Body of pancreas (tissue), 4 donors: ENCODE results near the gene ARHGAP26. TPM values are rescaled to one million over a fixed set of nuclear protein-coding genes. Genes with fewer than 3 reads are reported as not detected.

Experiments used
- ATAC-seq: fragments of 150-250 bp; one replicate; pipeline ENCODE4 v1.9.1; 2016
- DNase-seq, 4 donors: peaks; one replicate each; pipeline ENCODE4 v3.0.0-alpha.2; 2019
- H3K27ac ChIP-seq, 4 donors: fragments of 200-600 bp; sonication (generic); 1 replicate in 3 of 4; 2 replicates in 1 of 4; pipeline versions ENCODE4 v1.5.1 to v1.6.1; 2016 to 2019; ENCODE audit warnings: mild to moderate bottlenecking in 1 of 4, mixed read lengths in 1 of 4, moderate library complexity in 1 of 4
- H3K27me3 ChIP-seq, 2 donors: fragments of 200-600 bp; sonication (generic); one replicate each; pipeline ENCODE4 v1.6.0; 2016; ENCODE audit warnings: mild to moderate bottlenecking in 1 of 2
- H3K36me3 ChIP-seq, 2 donors: fragments of 200-600 bp; sonication (generic); replicated peaks in 1 of 2; 2 replicates each; pipeline ENCODE4 v1.5.1; 2016; ENCODE audit warnings: low read depth in 2 of 2; ENCODE audit not compliant: insufficient read depth in 1 of 2
- H3K4me1 ChIP-seq: fragments of 200-600 bp; sonication (generic); one replicate; pipeline ENCODE4 v1.6.0; 2016
- H3K4me3 ChIP-seq, 2 donors: fragments of 200-600 bp; sonication (generic); 1 replicate in 1 of 2; 2 replicates in 1 of 2; pipeline ENCODE4 v1.5.1; 2016 to 2019
- H3K9me3 ChIP-seq, 3 donors: fragments of 200-600 bp; sonication (generic); 1 replicate in 2 of 3; 2 replicates in 1 of 3; pipeline ENCODE4 v1.5.1; 2016
- POLR2A ChIP-seq, 3 donors: fragments of 450-650 bp; IDR thresholded peaks; one replicate each; pipeline ENCODE4 v1.6.1; 2016; ENCODE audit warnings: antibody characterized with exemption in 3 of 3, mild to moderate bottlenecking in 2 of 3
- whole genome bisulfite sequencing, 2 donors: methylation state at CpG; one replicate each; pipeline ENCODE4 v1.1.5; 2017; 5-methylcytosine and 5-hydroxymethylcytosine counted together
- intact Hi-C: fragments of 100-400 bp; cut with DNase I; formaldehyde crosslinking; loops from one replicate; pipeline ENCODE4 v1.15.1; 2023
- total RNA-seq, 2 donors: library from RNA; depleted of rRNA; stranded (reverse); fragments of >200 nt; gene quantifications; one replicate each; pipeline ENCODE4 v1.1.0, GENCODE V29; 2016
- TF ChIP-seq, protein P1 (sequence below), 7 experiments: fragments of 450-650 bp in 4 of 7; fragments of 200-600 bp in 3 of 7; sonication (generic) in 3 of 7; IDR thresholded peaks; one replicate each; pipeline ENCODE4 v1.5.1; 2016 to 2019; ENCODE audit warnings: antibody characterized with exemption in 7 of 7

Gene ARHGAP26
- total RNA-seq, 2 donors from 2014 or later, result 12.5 to 14.2 TPM

DNA sequence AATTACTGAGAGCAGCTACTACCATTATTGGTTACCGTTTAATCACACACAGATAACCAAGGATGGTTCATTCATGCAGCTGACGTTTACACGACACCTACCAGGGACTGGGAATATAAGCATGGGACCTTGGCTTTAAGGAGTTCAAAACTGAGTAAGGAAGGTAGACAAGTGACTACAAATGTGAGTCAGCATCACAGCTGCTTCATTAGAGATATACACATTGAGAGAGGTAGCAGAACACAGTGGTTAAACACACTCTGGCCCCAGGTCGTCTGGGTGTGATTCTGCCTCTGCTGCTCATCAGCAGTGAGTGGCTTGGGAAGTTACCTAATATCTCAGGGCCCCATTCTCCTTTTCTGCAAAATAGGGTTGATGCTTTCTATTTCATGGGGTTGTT, 364.7 kb downstream of the ARHGAP26 start:
- DNase-seq (no peak), ATAC-seq (no peak)
- no peaks in the 10 kb centered on the region for H3K27me3 ChIP-seq
- no peak overlapping the region for H3K27ac ChIP-seq
- no peaks in the 10 kb centered on the region for H3K9me3 ChIP-seq
- TF ChIP-seq POLR2A (IDR thresholded peaks at IDR 0.05), result no peak
- TF ChIP-seq, protein P1, sequence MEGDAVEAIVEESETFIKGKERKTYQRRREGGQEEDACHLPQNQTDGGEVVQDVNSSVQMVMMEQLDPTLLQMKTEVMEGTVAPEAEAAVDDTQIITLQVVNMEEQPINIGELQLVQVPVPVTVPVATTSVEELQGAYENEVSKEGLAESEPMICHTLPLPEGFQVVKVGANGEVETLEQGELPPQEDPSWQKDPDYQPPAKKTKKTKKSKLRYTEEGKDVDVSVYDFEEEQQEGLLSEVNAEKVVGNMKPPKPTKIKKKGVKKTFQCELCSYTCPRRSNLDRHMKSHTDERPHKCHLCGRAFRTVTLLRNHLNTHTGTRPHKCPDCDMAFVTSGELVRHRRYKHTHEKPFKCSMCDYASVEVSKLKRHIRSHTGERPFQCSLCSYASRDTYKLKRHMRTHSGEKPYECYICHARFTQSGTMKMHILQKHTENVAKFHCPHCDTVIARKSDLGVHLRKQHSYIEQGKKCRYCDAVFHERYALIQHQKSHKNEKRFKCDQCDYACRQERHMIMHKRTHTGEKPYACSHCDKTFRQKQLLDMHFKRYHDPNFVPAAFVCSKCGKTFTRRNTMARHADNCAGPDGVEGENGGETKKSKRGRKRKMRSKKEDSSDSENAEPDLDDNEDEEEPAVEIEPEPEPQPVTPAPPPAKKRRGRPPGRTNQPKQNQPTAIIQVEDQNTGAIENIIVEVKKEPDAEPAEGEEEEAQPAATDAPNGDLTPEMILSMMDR (IDR thresholded peaks at IDR 0.05), result no peak
- H3K36me3 ChIP-seq, result no peaks in the 10 kb centered on the region
- H3K4me3 ChIP-seq, result no peak overlapping the region
- intact Hi-C loops, result no loop called here
- H3K4me1 ChIP-seq, result peaks cover 12% of the 10 kb centered on the region
- WGBS, 2 donors, result 76 to 89% methylated on average over 4 of the region's 4 CpGs

DNA sequence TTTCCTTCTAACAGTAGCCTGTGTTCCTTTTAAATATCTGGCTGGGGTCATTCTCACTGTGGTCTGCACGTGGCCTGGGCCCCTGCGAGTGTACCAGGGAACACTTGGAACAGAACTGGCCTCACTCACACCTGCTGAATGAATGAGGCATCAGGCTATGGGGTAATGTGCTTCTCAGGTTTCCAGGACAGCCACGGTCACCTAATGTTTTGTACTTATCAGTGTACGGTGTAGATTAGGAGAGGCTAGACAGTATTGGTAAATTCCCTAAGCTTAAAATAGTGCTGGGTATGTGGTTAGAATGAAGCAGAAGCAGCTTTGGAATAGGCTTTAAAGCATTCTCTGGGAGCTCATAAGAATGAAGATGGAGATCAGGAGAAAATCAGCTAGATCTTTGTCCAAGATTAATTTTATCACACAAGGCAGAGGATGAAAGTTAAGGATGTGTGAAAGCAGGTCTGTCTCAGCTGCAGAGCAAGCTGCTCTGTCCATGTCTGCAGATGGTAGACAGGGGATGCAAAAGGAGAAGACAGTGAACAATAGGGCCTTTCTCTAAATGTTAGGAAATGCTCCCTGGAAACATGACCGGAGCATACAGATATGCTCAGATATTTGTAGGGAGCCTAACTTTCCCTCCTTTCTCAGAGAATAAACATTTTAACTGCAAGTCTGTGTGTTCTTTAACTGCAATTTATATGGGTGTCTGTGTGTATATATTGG, 365.8 kb downstream of the ARHGAP26 start:
- no peak overlapping the region for H3K4me3 ChIP-seq

DNA sequence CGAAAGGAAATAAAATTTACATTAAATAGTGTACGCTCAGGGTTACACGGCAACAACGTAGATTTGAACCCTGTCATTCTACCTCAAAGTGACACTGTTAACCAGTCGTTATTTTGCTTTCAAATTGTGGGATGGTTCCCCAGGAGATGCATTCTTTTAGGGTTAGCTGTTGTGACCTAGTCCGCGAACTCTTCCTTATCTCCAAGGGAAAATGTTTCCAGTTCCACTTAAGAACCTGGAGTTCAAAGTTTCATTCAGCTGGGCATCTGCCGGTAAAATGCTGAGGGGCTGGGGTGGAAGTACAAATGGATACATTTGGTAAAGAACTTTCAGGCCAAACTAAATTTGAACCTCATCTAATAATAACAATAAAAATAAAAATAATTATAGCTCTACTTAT, 368.7 kb downstream of the ARHGAP26 start:
- Histone ChIP-seq H3K4me3 (no peak overlapping the region), H3K27me3 (no peaks in the 10 kb centered on the region), H3K27ac (no peak overlapping the region), H3K4me1 (peaks cover 26% of the 10 kb centered on the region), H3K9me3 (no peaks in the 10 kb centered on the region), H3K36me3 (no peaks in the 10 kb centered on the region)
- DNase-seq, result no peak
- intact Hi-C loops, result no loop called here
- 67 to 76% methylated on average over 8 of the region's 8 CpGs for WGBS, 2 donors
- ATAC-seq, result no peak
- TF ChIP-seq POLR2A (IDR thresholded peaks at IDR 0.05), result no peak
- TF ChIP-seq, protein P1 (IDR thresholded peaks at IDR 0.05), result no peak

More for the DNA sequence above, 365.8 kb downstream of the ARHGAP26 start:
- H3K27me3 ChIP-seq, result no peaks in the 10 kb centered on the region
- no peaks in the 10 kb centered on the region for H3K36me3 ChIP-seq
- peak; percentile 60 for ATAC-seq
- no peaks in the 10 kb centered on the region for H3K9me3 ChIP-seq
- WGBS, 2 donors, result 41 to 58% methylated on average over 5 of the region's 5 CpGs
- H3K4me1 ChIP-seq, result peaks cover 23% of the 10 kb centered on the region
- intact Hi-C loops, result no loop called here
- TF ChIP-seq, protein P1 (IDR thresholded peaks at IDR 0.05), result no peak
- TF ChIP-seq POLR2A (IDR thresholded peaks at IDR 0.05), result no peak
- H3K27ac ChIP-seq, result no peak overlapping the region
- peak; percentile 18 to 56 (median 38) for DNase-seq

DNA sequence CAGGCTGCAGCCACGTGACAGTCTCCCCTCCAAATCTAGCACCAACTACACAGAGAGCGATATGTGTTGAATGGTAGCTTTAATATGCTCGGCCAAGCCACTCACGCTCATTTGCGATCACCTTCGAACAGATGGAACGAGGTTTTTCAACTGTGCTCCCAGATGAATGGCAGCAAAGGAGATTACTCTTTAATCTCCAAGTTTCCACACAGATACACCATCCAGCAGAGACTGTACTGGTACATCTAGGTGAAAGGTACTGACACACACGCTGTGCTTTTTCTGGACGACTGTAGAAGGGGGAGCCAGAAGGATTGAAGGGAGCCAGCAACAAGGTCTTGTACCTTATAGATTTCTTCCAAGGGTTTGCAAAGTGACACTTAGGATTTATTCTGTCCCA, 369.4 kb downstream of the ARHGAP26 start:
- Histone ChIP-seq H3K9me3 (no peaks in the 10 kb centered on the region), H3K27me3 (no peaks in the 10 kb centered on the region), H3K27ac (no peak overlapping the region), H3K4me3 (no peak overlapping the region), H3K36me3 (no peaks in the 10 kb centered on the region), H3K4me1 (peaks cover 26% of the 10 kb centered on the region)
- ATAC-seq, result no peak
- WGBS, 2 donors, result 90 to 96% methylated on average over 7 to 9 of the region's 9 CpGs
- intact Hi-C loops, result no loop called here
- TF ChIP-seq, protein P1 (IDR thresholded peaks at IDR 0.05), result no peak
- TF ChIP-seq POLR2A (IDR thresholded peaks at IDR 0.05), result no peak
- no peak for DNase-seq
